Kidney capillary endothelial cell (primary cell): ENCODE measurements around the gene RNU5B-1.
"Not testable (repeated sequence)": the region's sequence is repeated elsewhere in the genome, so short reads cannot be mapped to it uniquely, and the experiment has no call there.

ENCODE experiments used
- DNase-seq: peaks from one replicate; pipeline ENCODE4 v3.0.0-alpha.2; 2018; ENCODE audit warnings: low spot score

RNU5B-1 gene

DNA sequence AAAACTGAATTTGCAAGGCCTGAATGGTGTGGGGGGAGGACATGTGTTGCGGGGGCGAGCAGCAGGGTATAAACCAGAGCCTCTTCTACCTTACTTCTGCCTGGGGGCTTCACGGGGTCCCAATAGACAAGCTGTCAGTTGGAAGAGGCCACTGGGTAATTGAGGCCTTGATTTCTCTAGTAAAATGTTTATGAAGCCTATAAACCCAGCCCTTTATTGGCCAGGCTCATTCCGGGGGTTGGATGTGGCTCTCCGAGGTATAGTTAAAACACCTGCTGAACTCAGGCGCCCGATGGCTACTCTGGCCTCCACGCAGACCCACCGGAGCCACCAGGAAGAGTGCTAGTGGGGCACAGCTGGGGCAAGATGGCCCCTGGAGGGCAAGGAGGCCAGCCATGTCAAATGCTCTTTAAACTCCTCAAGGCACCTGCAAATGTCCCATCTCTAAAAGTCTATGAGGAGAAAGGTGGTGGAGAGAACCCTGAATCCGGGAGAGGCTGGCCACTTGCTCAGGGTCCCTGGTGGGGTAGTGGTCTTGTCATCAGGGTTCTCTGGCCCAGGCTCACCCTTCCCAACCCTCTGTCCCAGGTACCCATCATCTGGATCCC is 39.0 kb downstream of the RNU5B-1 start:
- no peak for DNase-seq

DNA sequence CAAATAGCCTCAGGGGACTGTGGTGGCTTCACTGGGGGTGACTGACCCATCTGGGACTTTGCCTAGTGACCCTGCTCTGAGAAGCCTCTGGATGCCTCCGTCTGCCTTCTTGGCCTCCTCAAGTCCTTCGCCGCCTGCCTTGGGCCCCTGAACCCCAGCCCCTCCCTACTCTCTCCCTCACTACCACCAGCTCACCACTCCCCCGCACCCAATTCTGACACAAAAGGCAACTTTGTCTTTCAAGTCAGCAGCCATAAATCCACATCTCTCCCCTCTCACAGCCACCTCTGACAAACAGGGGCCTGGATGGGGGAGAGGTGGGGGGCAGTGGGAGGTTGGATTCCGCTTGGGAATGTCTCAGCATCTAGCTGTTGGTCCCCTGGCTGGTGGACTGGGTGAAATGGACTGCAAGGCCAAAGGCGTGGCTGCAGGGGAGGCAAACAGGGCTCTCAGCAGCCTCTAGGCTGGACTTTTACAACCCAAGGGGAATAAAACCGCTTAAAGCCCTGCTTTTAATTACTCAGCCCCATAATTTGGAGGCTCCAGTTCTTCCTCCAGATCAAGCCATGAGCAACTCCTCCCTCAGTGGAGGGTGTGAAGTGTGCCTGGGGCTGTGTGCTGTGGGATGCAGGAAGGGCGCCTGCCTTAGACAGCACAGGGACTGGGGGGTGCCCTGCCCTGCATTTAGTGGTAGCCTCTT is 39.9 kb downstream of the RNU5B-1 start:
- DNase-seq = no peak

DNA sequence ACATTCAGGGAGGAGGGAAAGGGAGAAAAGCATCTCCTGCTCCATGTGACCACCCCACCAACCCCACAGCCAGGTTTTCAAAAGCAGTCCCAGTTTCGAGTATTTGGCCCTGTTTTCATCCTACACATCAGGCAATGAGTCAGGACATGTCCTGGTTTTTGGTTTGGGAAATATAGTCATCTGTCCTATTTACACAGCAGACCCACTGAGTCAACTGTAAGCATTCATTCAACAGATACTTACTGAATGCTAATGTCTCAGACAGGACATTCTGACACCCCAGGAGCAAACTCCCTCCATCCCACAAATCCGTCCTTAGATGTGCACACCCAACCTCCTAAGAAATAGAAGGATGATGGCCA is 40.4 kb downstream of the RNU5B-1 start:
- DNase-seq = no peak

DNA sequence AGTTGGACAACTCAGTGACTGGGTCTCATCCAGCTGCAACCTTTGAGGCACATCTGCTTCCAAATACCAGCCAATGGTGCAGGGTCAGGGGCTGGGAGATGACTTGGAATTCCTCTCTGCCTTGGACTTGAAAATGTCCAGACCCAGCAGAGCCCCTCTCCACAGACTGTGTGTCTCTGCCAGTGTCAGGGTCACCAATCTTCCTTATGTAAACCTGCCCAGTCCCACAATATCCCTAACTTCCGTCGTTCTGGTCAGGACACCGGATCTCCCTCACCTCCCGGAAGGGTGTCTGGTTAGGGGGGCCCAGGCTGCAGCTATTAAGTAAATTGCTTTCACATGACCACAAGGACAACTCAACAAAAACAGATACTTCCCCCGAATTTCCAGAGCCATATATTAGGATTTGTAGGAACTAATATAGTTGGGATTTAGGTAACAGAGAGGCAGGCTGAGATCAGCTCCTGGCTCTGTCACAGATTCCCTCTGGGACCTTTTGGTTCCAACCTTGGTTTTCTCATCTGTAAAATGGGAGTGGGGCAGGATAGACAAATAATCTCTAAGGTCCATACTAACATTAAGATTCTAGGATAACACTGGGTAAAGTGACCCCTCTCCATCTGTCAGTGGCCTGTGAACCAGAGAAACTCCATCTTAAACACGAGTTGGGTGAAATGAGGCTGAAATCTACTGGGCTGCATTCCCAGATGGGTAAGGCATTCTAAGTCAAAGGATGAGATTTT is 42.5 kb downstream of the RNU5B-1 start:
- DNase-seq = no peak

DNA sequence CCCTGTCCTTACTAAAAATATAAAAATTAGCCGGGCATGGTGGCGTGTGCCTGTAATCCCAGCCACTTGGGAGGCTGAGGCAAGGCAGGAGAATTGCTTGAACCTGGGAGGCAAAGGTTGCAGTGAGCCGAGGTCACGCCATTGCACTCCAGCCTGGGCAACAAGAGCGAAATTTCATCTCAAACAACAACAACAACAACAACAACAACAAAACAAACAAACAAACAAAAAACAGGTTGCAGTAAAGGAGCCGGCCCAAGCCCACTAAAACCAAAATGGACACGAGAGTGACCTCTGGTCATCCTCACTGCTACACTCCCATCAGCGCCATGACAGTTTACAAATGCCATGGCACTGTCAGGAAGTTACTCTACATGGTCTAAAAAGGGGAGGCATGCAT is 43.3 kb downstream of the RNU5B-1 start:
- DNase-seq = not testable (repeated sequence)

DNA sequence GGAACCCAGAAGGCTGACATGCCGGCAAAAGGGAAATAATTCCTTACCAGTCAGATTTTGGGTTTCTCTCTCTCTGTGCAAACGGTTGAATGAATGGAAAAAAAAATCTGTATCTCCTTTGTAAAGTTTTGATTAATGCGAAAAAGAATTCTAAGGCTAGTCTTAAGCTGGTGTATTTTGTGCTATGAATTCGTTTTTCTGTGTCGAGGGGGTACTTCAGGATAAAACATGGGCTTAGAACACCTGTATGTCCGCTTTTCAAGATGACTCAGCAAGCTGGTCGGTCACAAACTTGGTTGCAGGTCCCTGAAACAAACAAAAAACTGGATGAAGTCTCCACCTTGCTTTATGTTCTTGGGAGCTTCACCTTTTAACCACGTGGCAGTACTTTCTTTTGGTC is 44.9 kb downstream of the RNU5B-1 start:
- no peak for DNase-seq

DNA sequence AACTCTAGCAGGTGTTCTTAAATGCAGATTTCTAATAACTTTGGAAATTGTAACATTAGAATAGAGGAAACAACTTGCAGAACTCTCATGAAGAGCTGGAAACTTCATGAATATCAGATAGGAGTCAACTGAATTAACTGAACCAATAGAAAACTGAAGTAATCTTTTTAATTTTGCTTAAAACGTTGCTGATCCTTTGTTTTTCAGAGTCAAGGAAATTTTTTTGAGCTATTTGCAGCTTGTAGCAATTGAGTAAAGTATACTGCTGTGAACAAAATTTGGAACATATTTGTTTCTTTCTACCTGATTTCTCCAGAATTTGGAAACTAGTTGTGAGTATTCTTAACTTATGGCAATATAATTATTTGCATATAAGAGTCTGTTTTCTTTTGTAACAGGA is 47.5 kb downstream of the RNU5B-1 start:
- DNase-seq = not testable (repeated sequence)
